Measurements from ENCODE around the gene COQ7. TPM values are rescaled to one million over a fixed set of nuclear protein-coding genes. Genes with fewer than 3 reads are reported as not detected.

COQ7 gene
- total and polyA plus RNA-seq, 7 donors = 20.7 to 38.6 (median 31.8) TPM

- Histone ChIP-seq H3K4me1 (peaks cover 20% of the 10 kb centered on the region), H3K36me3 (ENCODE audit: insufficient read depth in 1 of 2, low read depth in 1 of 2) (peaks cover 6 to 74% of the 10 kb centered on the region in 2 donors), H3K27me3 (ENCODE audit: insufficient read depth in 3 of 3, low read length in 2 of 3) (no peaks in the 10 kb centered on the region), H3K4me3 (no peak overlapping the region), H3K9me3 (no peaks in the 10 kb centered on the region), H3K27ac (no peak overlapping the region)
- no peak for DNase-seq
- WGBS, 3 donors = 84 to 87% (median 86%) methylated on average over 6 of the region's 6 CpGs
- intact Hi-C loops (cut with DNase I) = no loop called here
- no peak for ATAC-seq
- TF ChIP-seq CTCF (IDR thresholded peaks at IDR 0.05) = no peak
Observed at GRCh38 chr16:19077879-19078278, 10.5 kb downstream of the COQ7 start.

DNA sequence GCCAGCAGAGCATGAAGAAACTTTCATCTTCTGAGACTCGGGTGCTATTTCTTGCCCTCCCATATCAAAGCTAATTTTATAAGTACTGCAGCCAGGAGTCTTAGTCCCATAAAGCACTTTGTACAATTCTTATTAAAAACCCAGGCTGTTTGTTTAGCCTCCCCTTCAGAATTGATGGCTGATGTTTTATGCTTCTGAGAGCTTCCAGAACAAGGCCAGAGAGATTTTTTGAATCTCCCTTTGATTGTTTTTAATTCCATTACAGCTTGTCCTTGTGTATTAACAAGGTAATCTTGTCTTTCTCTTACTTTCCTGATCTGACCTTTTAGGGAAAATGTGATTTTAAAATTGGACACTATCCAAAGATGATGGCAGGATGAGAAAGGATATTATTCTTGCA, 16.3 kb downstream of the COQ7 start:
- Histone ChIP-seq H3K27me3 (ENCODE audit: insufficient read depth in 3 of 3, low read length in 2 of 3) (no peaks in the 10 kb centered on the region), H3K4me1 (peaks cover 7% of the 10 kb centered on the region), H3K36me3 (ENCODE audit: insufficient read depth in 1 of 2, low read depth in 1 of 2) (peaks cover 3 to 36% of the 10 kb centered on the region in 2 donors), H3K27ac (no peak overlapping the region), H3K4me3 (no peak overlapping the region), H3K9me3 (no peaks in the 10 kb centered on the region)
- TF ChIP-seq CTCF (IDR thresholded peaks at IDR 0.05) = no peak
- DNase-seq = no peak
- 82 to 94% (median 92%) methylated on average over 1 of the region's 1 CpG for WGBS, 3 donors
- intact Hi-C loops (cut with DNase I) = no loop called here
- no peak for ATAC-seq

- DNase-seq (no peak), ATAC-seq (no peak)
- intact Hi-C loops (cut with DNase I) = no loop called here
- 67 to 85% (median 76%) methylated on average over 3 of the region's 3 CpGs for WGBS, 3 donors
- Histone ChIP-seq H3K27ac (no peak overlapping the region), H3K36me3 (ENCODE audit: insufficient read depth in 1 of 2, low read depth in 1 of 2) (peaks cover 3 to 31% of the 10 kb centered on the region in 2 donors), H3K4me3 (no peak overlapping the region), H3K9me3 (no peaks in the 10 kb centered on the region), H3K27me3 (ENCODE audit: insufficient read depth in 3 of 3, low read length in 2 of 3) (no peaks in the 10 kb centered on the region), H3K4me1 (peaks cover 7% of the 10 kb centered on the region)
- TF ChIP-seq CTCF (IDR thresholded peaks at IDR 0.05) = no peak
Observed at GRCh38 chr16:19084139-19084538, 16.7 kb downstream of the COQ7 start.

- no peaks in the 10 kb centered on the region for H3K9me3 ChIP-seq
- no peak for ATAC-seq
- no peak overlapping the region for H3K4me3 ChIP-seq
- no peak for TF ChIP-seq CTCF (IDR thresholded peaks at IDR 0.05)
- H3K27ac ChIP-seq = no peak overlapping the region
- H3K27me3 ChIP-seq (ENCODE audit: insufficient read depth in 3 of 3, low read length in 2 of 3) = no peaks in the 10 kb centered on the region
- WGBS, 3 donors = 86 to 90% (median 89%) methylated on average over 5 of the region's 5 CpGs
- H3K4me1 ChIP-seq = peaks cover 7% of the 10 kb centered on the region
- no peak for DNase-seq
- intact Hi-C loops (cut with DNase I) = loop anchor here (5.0 kb wide), 3 partner anchors 37 to 417 kb away; no protein-coding TSS in a partner anchor
- peaks cover 0 to 24% of the 10 kb centered on the region in 2 donors for H3K36me3 ChIP-seq (ENCODE audit: insufficient read depth in 1 of 2, low read depth in 1 of 2)
Observed at GRCh38 chr16:19084879-19085278, 17.5 kb downstream of the COQ7 start.

DNA sequence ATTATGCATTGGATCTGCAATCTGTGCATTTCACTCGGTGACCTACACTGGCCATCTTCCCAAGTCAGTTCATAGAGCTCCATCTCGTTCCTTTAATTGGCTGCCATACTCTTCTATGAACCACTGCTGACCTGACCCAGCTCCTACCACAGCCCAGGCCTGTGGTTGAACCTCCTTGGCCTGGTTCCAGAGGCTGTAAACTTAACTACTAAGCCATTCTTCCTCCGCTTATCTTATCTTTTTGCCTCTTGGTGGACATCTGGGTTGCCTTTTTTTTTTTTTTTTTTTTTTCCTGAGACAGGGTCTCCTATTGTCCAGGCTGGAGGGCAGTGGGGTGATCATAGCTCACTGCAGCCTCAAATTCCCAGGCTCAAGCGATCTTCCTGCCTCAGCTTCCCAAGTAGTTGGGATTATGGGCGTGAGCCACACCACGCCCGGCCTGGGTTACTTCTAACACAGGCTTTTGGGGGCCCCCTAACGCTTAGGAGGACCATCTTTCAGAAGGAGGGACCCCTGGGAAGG, 18.3 kb downstream of the COQ7 start:
- Histone ChIP-seq H3K4me3 (peak overlapping the region; percentile 67), H3K9me3 (no peaks in the 10 kb centered on the region), H3K27me3 (ENCODE audit: insufficient read depth in 3 of 3, low read length in 2 of 3) (no peaks in the 10 kb centered on the region), H3K36me3 (ENCODE audit: insufficient read depth in 1 of 2, low read depth in 1 of 2) (peaks cover 0 to 15% of the 10 kb centered on the region in 2 donors), H3K27ac (no peak overlapping the region), H3K4me1 (peaks cover 7% of the 10 kb centered on the region)
- intact Hi-C loops (cut with DNase I) = loop anchor here (1.0 to 5.0 kb wide), 7 partner anchors 37 to 417 kb away; no protein-coding TSS in a partner anchor
- TF ChIP-seq CTCF (IDR thresholded peaks at IDR 0.05) = no peak
- DNase-seq (no peak), ATAC-seq (peak in 1 of 4 donors; percentile 26)
- 40 to 51% (median 41%) methylated on average over 8 of the region's 8 CpGs for WGBS, 3 donors

Data from psoas muscle (tissue), 8 donors.